Mucosa of descending colon (tissue), 3 donors: ENCODE measurements around the gene CCNDBP1. TPM values are rescaled to one million over a fixed set of nuclear protein-coding genes. Genes with fewer than 3 reads are reported as not detected.
"Not testable (repeated sequence)": the region's sequence is repeated elsewhere in the genome, so short reads cannot be mapped to it uniquely, and the experiment has no call there.

Source experiments
- ATAC-seq: fragments of 200-7000 bp; cut with Tn5 transposase; one replicate; pipeline ENCODE4 v1.9.1; 2020; ENCODE audit warnings: mild to moderate bottlenecking, moderate library complexity
- DNase-seq, 3 donors: peaks; one replicate each; pipeline ENCODE4 v3.0.0-alpha.2; 2020
- H3K36me3 ChIP-seq: fragments of 200-600 bp; one replicate; pipeline ENCODE4 v1.8.0; 2021; ENCODE audit warnings: low read depth, mild to moderate bottlenecking
- H3K4me1 ChIP-seq: fragments of 200-600 bp; one replicate; pipeline ENCODE4 v1.8.0; 2021; ENCODE audit warnings: low read depth, mild to moderate bottlenecking
- H3K4me3 ChIP-seq: fragments of 200-600 bp; one replicate; pipeline ENCODE4 v1.8.0; 2021; ENCODE audit warnings: mild to moderate bottlenecking
- H3K9me3 ChIP-seq: fragments of 200-600 bp; one replicate; pipeline ENCODE4 v1.8.0; 2021; ENCODE audit warnings: mild to moderate bottlenecking
- CTCF ChIP-seq: fragments of 200-600 bp; IDR thresholded peaks from one replicate; pipeline ENCODE4 v1.8.0; 2022; ENCODE audit warnings: antibody characterized with exemption, mild to moderate bottlenecking
- intact Hi-C, 2 donors: fragments of 100-400 bp; cut with DNase I in 1 of 2; cut with micrococcal nuclease in 1 of 2; formaldehyde crosslinking; loops; one replicate each; pipeline versions ENCODE4 v1.11.0 to v1.11.1; 2022; cut with DNase I, micrococcal nuclease
- total RNA-seq, 3 donors: library from RNA; stranded (reverse); fragmentation: NEBNext Ultra II Directional in 2 of 3; extraction: Animal tissue kit (Norgen Biotek cat#: 25700) in 2 of 3; gene quantifications; one replicate each; pipeline versions ENCODE4 v1.2.1 to v1.2.4, GENCODE V29; 2021 to 2023
- donor health status: DM: no; HTN: no; CAD: no; lungs with moderate emphysema.
- donor health status: DM: no; HTN: no; CAD: no.
- donor health status: DM: no; HTN: yes; CAD: no.

CCNDBP1 gene
- total RNA-seq, 3 donors from 2014 or later: 45.5 to 75.2 (median 54.6) TPM

DNA sequence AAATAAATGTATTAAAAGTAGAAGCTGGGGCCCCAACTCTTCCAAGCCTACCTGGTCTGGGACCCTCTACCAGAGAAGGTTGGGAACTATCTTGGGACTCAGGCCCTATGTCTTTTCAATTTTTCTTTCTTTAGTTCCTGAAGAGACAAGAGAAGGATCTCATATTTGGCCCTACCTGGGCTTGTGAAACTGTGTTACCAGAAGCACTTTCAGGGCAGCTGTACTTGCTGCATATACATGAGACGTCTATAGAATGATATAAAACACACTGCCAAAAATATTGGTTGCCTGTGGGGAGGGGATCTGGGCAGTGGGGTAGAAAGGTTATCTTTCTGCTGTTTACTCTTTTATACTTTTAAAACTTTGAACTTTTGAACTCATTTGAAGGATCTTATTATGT, 36.2 kb downstream of the CCNDBP1 start:
- Histone ChIP-seq H3K4me3 (no peak overlapping the region), H3K9me3 (no peaks in the 10 kb centered on the region), H3K4me1 (no peaks in the 10 kb centered on the region), H3K36me3 (no peaks in the 10 kb centered on the region)
- intact Hi-C loops: no loop called here
- no peak for TF ChIP-seq CTCF
- ATAC-seq (no peak), DNase-seq (no peak)

DNA sequence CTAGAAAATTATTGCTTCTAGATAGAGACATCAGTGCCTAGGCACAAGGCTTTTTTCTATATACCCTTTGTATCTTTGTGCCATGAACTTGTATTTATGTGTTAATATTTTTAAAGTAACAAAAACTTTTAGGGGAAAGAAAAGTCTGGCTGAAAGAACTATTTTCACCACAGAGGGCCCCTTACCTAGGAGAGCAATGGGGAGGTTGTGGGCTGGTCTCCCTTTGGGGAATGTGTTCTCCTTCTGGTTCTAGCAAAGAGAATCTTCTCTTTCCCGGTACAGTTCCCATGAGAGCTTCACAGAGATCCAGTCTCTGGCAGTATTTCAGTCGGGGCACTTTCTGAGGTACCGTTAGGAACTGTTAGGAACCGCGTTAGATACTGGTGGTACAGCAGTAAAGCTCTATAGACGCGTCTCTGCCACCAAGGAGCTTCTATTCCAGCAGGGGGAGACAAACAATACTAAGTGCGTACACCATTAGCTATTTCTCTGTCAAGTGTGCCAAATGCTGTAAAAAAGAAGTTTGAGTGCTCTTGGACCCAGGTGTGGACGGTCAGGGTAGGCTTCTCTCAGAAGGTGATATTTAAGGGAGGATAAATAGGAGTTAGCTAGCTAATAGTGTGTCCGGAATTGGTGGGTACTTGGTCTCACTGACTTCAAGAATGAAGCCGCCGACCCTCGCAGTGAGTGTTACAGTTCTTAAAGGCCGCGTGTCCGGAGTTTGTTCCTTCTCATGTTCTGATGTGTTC, 40.2 kb downstream of the CCNDBP1 start:
- Histone ChIP-seq H3K9me3 (no peaks in the 10 kb centered on the region), H3K36me3 (no peaks in the 10 kb centered on the region), H3K4me1 (no peaks in the 10 kb centered on the region), H3K4me3 (no peak overlapping the region)
- ATAC-seq (peak; percentile 81), DNase-seq (peak in 1 of 3 donors; percentile 61)
- TF ChIP-seq CTCF: no peak
- intact Hi-C loops: loop anchor here (1.0 to 5.0 kb wide), 2 partner anchors 60 to 67 kb away; no protein-coding TSS in a partner anchor

DNA sequence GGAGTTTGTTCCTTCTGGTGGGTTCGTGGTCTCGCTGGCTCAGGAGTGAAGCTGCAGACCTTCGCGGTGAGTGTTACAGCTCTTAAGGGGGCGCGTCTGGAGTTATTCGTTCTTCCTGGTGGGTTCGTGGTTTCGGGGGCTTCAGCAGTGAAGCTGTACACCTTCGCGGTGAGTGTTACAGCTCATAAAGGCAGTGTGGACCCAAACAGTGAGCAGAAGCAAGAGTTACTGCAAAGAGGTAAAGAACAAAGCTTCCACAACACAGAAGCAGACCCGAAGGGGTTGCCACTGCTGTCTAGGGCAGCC, 40.7 kb downstream of the CCNDBP1 start:
- H3K4me3 ChIP-seq, H3K9me3 ChIP-seq, H3K36me3 ChIP-seq, DNase-seq, H3K4me1 ChIP-seq, ATAC-seq: not testable (repeated sequence)
- intact Hi-C loops: loop anchor here (1.0 to 5.0 kb wide), 2 partner anchors 59 to 66 kb away; no protein-coding TSS in a partner anchor

GRCh38 chr15:43226436-43227305, 41.5 kb downstream of the CCNDBP1 start:
- no peak for TF ChIP-seq CTCF

DNA sequence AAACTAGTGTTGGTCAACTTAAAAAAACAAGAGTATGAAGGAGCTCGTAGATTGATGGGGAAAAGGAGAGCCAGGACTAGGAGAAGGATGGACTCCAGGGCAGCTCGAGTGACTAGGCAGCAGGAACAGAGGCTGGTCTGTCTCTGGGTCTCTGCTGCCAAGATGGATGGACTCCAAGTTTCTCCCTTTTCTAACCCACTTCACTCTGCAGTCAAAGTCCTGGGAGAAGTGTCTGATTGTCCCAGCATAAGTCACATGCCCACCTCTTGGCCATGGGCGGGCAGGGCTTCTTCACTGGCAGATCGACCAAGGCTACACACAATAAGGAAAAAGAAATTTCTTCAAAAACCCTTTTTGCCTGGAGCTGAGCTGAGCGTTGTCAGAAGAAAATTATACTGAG, 44.8 kb downstream of the CCNDBP1 start:
- Histone ChIP-seq H3K4me1 (no peaks in the 10 kb centered on the region), H3K36me3 (no peaks in the 10 kb centered on the region), H3K9me3 (no peaks in the 10 kb centered on the region), H3K4me3 (no peak overlapping the region)
- intact Hi-C loops: loop anchor here in 1 of 2 donors (5.0 kb wide), 1 partner anchor 62 kb away; no protein-coding TSS in a partner anchor
- TF ChIP-seq CTCF: no peak
- DNase-seq (no peak), ATAC-seq (no peak)

More at GRCh38 chr15:43226436-43227305, 41.5 kb downstream of the CCNDBP1 start:
- Histone ChIP-seq H3K4me3 (no peak overlapping the region), H3K9me3 (no peaks in the 10 kb centered on the region), H3K36me3 (no peaks in the 10 kb centered on the region), H3K4me1 (no peaks in the 10 kb centered on the region)
- intact Hi-C loops: loop anchor here in 1 of 2 donors (5.0 kb wide), 1 partner anchor 66 kb away; no protein-coding TSS in a partner anchor
- ATAC-seq (no peak), DNase-seq (no peak)

DNA sequence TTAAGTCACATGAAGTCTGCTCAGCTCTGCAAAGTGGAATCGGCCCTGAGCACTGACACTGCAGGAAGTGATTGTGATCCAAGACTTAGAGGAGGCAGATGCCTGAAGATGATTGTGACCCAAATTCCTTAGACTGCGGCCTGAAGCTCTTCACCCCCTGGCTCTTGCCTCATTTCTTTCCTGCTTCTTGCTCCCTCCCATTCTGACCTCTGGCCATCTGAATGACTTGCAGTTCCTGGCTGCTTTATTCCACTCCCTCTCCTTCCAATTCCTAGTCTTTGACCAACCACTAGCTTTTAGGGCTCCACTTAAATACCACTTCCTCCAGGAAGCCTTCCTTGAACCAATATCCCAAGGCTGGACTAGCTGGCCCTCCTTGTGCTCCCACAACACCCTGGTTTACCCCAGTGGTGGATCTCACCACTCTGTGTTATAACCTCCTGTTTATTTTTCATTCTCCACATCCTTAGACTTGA, 45.5 kb downstream of the CCNDBP1 start:
- Histone ChIP-seq H3K4me1 (no peaks in the 10 kb centered on the region), H3K36me3 (no peaks in the 10 kb centered on the region), H3K9me3 (no peaks in the 10 kb centered on the region), H3K4me3 (no peak overlapping the region)
- intact Hi-C loops: no loop called here
- ATAC-seq (no peak), DNase-seq (no peak)
- no peak for TF ChIP-seq CTCF
